GM23338 (cell line): ENCODE measurements around the gene ERCC5. TPM values are rescaled to one million over a fixed set of nuclear protein-coding genes. Genes with fewer than 3 reads are reported as not detected.

Source experiments
- ATAC-seq: fragments of 200-7000 bp; cut with Tn5 transposase; 3 replicates; pipeline ENCODE4 v1.9.1; 2020
- DNase-seq: peaks from one replicate; pipeline ENCODE4 v3.0.0-alpha.2; 2015; ENCODE audit warnings: low spot score
- H2AFZ ChIP-seq: fragments of 200-600 bp; sonication (generic); 2 replicates; pipeline ENCODE4 v1.8.0; 2016; ENCODE audit warnings: antibody characterized with exemption, mild to moderate bottlenecking, moderate library complexity
- H3F3A ChIP-seq: fragments of 200-600 bp; sonication (generic); replicated peaks from 2 replicates; pipeline ENCODE4 v1.8.0; 2017; ENCODE audit warnings: antibody characterized with exemption, mixed run types, low read depth
- H3K27ac ChIP-seq: fragments of 200-600 bp; sonication (generic); 2 replicates; pipeline ENCODE4 v1.6.1; 2016; ENCODE audit warnings: low read depth
- H3K27me3 ChIP-seq: fragments of 200-600 bp; sonication (generic); 2 replicates; pipeline ENCODE4 v1.8.0; 2016; ENCODE audit warnings: mild to moderate bottlenecking, mixed run types, moderate library complexity; ENCODE audit not compliant: insufficient read depth
- H3K36me3 ChIP-seq: fragments of 200-600 bp; sonication (generic); 2 replicates; pipeline ENCODE4 v1.8.0; 2016; ENCODE audit warnings: mild to moderate bottlenecking; ENCODE audit not compliant: insufficient read depth
- H3K4me1 ChIP-seq: fragments of 200-600 bp; sonication (generic); 2 replicates; pipeline ENCODE4 v1.8.0; 2016; ENCODE audit warnings: mild to moderate bottlenecking, moderate library complexity; ENCODE audit not compliant: insufficient read depth
- H3K4me2 ChIP-seq: fragments of 200-600 bp; sonication (generic); 2 replicates; pipeline ENCODE4 v1.7.1; 2017; ENCODE audit warnings: mixed run types
- H3K4me3 ChIP-seq: fragments of 200-600 bp; sonication (generic); 2 replicates; pipeline ENCODE4 v1.6.1; 2016; ENCODE audit warnings: mixed run types
- H3K79me2 ChIP-seq: fragments of 200-600 bp; sonication (generic); replicated peaks from 2 replicates; pipeline ENCODE4 v1.8.0; 2017; ENCODE audit warnings: mild to moderate bottlenecking; ENCODE audit not compliant: insufficient read depth
- H3K9me2 ChIP-seq: fragments of 200-600 bp; sonication (generic); 2 replicates; pipeline ENCODE4 v1.8.0; 2017; ENCODE audit not compliant: insufficient read depth
- H4K20me1 ChIP-seq: fragments of 200-600 bp; sonication (generic); replicated peaks from 2 replicates; pipeline ENCODE4 v1.8.0; 2017; ENCODE audit warnings: mild to moderate bottlenecking; ENCODE audit not compliant: insufficient read depth
- H3K27ac Mint-ChIP-seq: 2 replicates; pipeline ENCODE4 v1.8.0; 2020; ENCODE audit warnings: inconsistent platforms, mild to moderate bottlenecking, moderate library complexity, mixed read lengths
- H3K27me3 Mint-ChIP-seq: 3 replicates; pipeline ENCODE4 v1.8.0; 2022; ENCODE audit warnings: low read depth, mild to moderate bottlenecking, moderate library complexity, mixed read lengths, inconsistent platforms; ENCODE audit not compliant: insufficient read depth, poor library complexity
- H3K36me3 Mint-ChIP-seq: 3 replicates; pipeline ENCODE4 v1.8.0; 2021; ENCODE audit warnings: low read depth, mild to moderate bottlenecking, inconsistent platforms, moderate library complexity, mixed read lengths
- H3K4me1 Mint-ChIP-seq: 3 replicates; pipeline ENCODE4 v1.8.0; 2020; ENCODE audit warnings: mild to moderate bottlenecking, inconsistent platforms, mixed read lengths
- H3K4me3 Mint-ChIP-seq: 3 replicates; pipeline ENCODE4 v1.8.0; 2021; ENCODE audit warnings: moderate library complexity, mild to moderate bottlenecking, inconsistent platforms, mixed read lengths
- H3K9me3 Mint-ChIP-seq: 3 replicates; pipeline ENCODE4 v1.8.0; 2020; ENCODE audit warnings: moderate library complexity, mild to moderate bottlenecking, inconsistent platforms, mixed read lengths
- CREB1 ChIP-seq: fragments of 250-450 bp; sonication (Bioruptor Pico); IDR thresholded peaks from 2 replicates; pipeline ENCODE4 v1.5.0; 2020; ENCODE audit warnings: low read depth, mild to moderate bottlenecking, moderate library complexity
- CTCF ChIP-seq, 2 experiments: fragments of 200-600 bp in 1 of 2; sonication (generic) in 1 of 2; conservative IDR thresholded peaks; 2 replicates each; pipeline versions ENCODE4 v1.5.1 to v1.6.1; 2016 to 2017; ENCODE audit warnings: antibody characterized with exemption in 2 of 2, low read depth in 2 of 2, mild to moderate bottlenecking in 2 of 2, moderate library complexity in 1 of 2
- ETS1 ChIP-seq: IDR thresholded peaks from 2 replicates; pipeline ENCODE4 v1.6.1; 2016; ENCODE audit warnings: antibody characterized with exemption
- EZH2 ChIP-seq: fragments of 200-600 bp; sonication (generic); IDR thresholded peaks from one replicate; pipeline ENCODE4 v1.8.0; 2017; ENCODE audit warnings: antibody characterized with exemption, mild to moderate bottlenecking, low read depth; ENCODE audit not compliant: unreplicated experiment
- EZH2phosphoT487 ChIP-seq: fragments of 200-600 bp; sonication (generic); IDR thresholded peaks from one replicate; pipeline ENCODE4 v1.8.1; 2018; ENCODE audit warnings: antibody characterized with exemption; ENCODE audit not compliant: unreplicated experiment
- JUNB ChIP-seq: IDR thresholded peaks from one replicate; pipeline ENCODE4 v1.6.1; 2016; ENCODE audit warnings: antibody characterized with exemption; ENCODE audit not compliant: unreplicated experiment
- NANOG ChIP-seq: IDR thresholded peaks from 2 replicates; pipeline ENCODE4 v1.6.1; 2016; ENCODE audit warnings: antibody characterized with exemption, borderline replicate concordance
- POLR2AphosphoS5 ChIP-seq: IDR thresholded peaks from 2 replicates; pipeline ENCODE4 v1.6.1; 2016; ENCODE audit warnings: antibody characterized with exemption, low read depth
- REST ChIP-seq: IDR thresholded peaks from one replicate; pipeline ENCODE4 v1.6.1; 2018; ENCODE audit warnings: antibody characterized with exemption; ENCODE audit not compliant: unreplicated experiment
- STAT1 ChIP-seq: IDR thresholded peaks from one replicate; pipeline ENCODE4 v1.6.1; 2016; ENCODE audit warnings: antibody characterized with exemption; ENCODE audit not compliant: unreplicated experiment
- ZNF114 ChIP-seq: fragments of 250-450 bp; sonication (Bioruptor Pico); IDR thresholded peaks from 2 replicates; pipeline ENCODE4 v1.5.0; 2020; ENCODE audit warnings: mild to moderate bottlenecking, moderate library complexity
- ZNF331 ChIP-seq: fragments of 250-450 bp; sonication (Bioruptor Pico); IDR thresholded peaks from 2 replicates; pipeline ENCODE4 v1.5.0; 2020; ENCODE audit warnings: low read depth, mild to moderate bottlenecking, moderate library complexity
- ZNF462 ChIP-seq: fragments of 250-450 bp; sonication (Bioruptor Pico); IDR thresholded peaks from 2 replicates; pipeline ENCODE4 v1.5.0; 2020; ENCODE audit warnings: mild to moderate bottlenecking, moderate library complexity
- polyA plus RNA-seq: library from polyadenylated mRNA; unstranded; fragments of >200 nt; fragmentation: Nextera tagmentation; extraction: Ambion mirVana; gene quantifications from 2 replicates; pipeline ENCODE4 v1.2.1, GENCODE V29; 2016
- total RNA-seq: library from RNA; depleted of rRNA; stranded (reverse); fragments of >200 nt; shearing (Covaris generic); gene quantifications from 2 replicates; pipeline ENCODE4 v1.2.3, GENCODE V29; 2014

The ERCC5 gene
- total and polyA plus RNA-seq, 2 experiments from 2014 or later = 25.4 to 26.2 TPM

GRCh38 chr13:102817907-102818306 is 27.9 kb upstream of the ERCC5 start:
- DNase-seq (no peak), ATAC-seq (no peak)
- Histone ChIP-seq H3K9me2 (no peaks in the 10 kb centered on the region), H3K36me3 (no peaks in the 10 kb centered on the region), H3K4me1 (no peaks in the 10 kb centered on the region), H3K27me3 (no peaks in the 10 kb centered on the region), H3F3A (no peaks in the 10 kb centered on the region), H3K4me2 (no peak overlapping the region), H3K4me3 (no peak overlapping the region), H3K27ac (no peak overlapping the region), H4K20me1 (no peaks in the 10 kb centered on the region), H3K79me2 (no peaks in the 10 kb centered on the region), H2AFZ (no peak overlapping the region)
- TF ChIP-seq EZH2phosphoT487 (no peak), EZH2 (no peak), ZNF114 (CRISPR knock-in tag) (no peak), STAT1 (no peak), POLR2AphosphoS5 (no peak), CTCF (conservative IDR thresholded peaks at IDR 0.05; ENCODE audit: low read depth in 2 of 2) (no peak), CREB1 (CRISPR knock-in tag) (no peak), ETS1 (no peak), ZNF462 (CRISPR knock-in tag) (no peak), JUNB (no peak), ZNF331 (CRISPR knock-in tag) (no peak), NANOG (no peak), REST (no peak)
- Mint-ChIP-seq H3K9me3 (no peaks in the 10 kb centered on the region), H3K36me3 (peaks cover 3% of the 10 kb centered on the region; the same call in 2 of the 3 replicates), H3K4me1 (no peaks in the 10 kb centered on the region), H3K27me3 (no peaks in the 10 kb centered on the region), H3K27ac (no peak overlapping the region), H3K4me3 (no peak overlapping the region)
